ENCODE data around the gene SEMA4D.

The SEMA4D gene

GRCh38 chr9:89426384-89426961 lies 71.4 kb downstream of the SEMA4D start:
- Histone ChIP-seq H3K9ac (ENCODE audit: low read length) (no peak overlapping the region), H3K36me3 (ENCODE audit: insufficient read depth, low read length) (no peaks in the 10 kb centered on the region), H3K4me3 (ENCODE audit: low read depth, low read length, poor library complexity, severe bottlenecking) (no peak overlapping the region), H3K4me2 (ENCODE audit: low read length) (no peak overlapping the region), H3K9me3 (ENCODE audit: low read length) (no peaks in the 10 kb centered on the region), H3K9me2 (ENCODE audit: low read depth, low read length) (no peaks in the 10 kb centered on the region), H4K20me1 (ENCODE audit: insufficient read depth, low read length) (no peaks in the 10 kb centered on the region), H3K4me1 (ENCODE audit: insufficient read depth, low read length, severe bottlenecking) (no peaks in the 10 kb centered on the region), H3K27me3 (ENCODE audit: insufficient read depth, low read length) (no peaks in the 10 kb centered on the region; the same call in 1 of the 2 replicates), H3F3A (ENCODE audit: insufficient read depth, low read length) (no peaks in the 10 kb centered on the region), H3K79me2 (ENCODE audit: insufficient read depth, low read length) (no peaks in the 10 kb centered on the region), H2AFZ (ENCODE audit: low read length) (no peak overlapping the region), H3K27ac (ENCODE audit: low read depth, low read length, poor library complexity, severe bottlenecking) (no peak overlapping the region)
- no peak for TF ChIP-seq EZH2 (IDR thresholded peaks at IDR 0.05; ENCODE audit: borderline replicate concordance, low read length)
- TF ChIP-seq CTCF (IDR thresholded peaks at IDR 0.05; ENCODE audit: low read length): no peak

GRCh38 chr9:89425921-89426383 lies 72.0 kb downstream of the SEMA4D start:
- Histone ChIP-seq H3K79me2 (ENCODE audit: insufficient read depth, low read length) (no peaks in the 10 kb centered on the region), H3K36me3 (ENCODE audit: insufficient read depth, low read length) (no peaks in the 10 kb centered on the region), H3K27ac (ENCODE audit: low read depth, low read length, poor library complexity, severe bottlenecking) (no peak overlapping the region), H3K4me2 (ENCODE audit: low read length) (no peak overlapping the region), H2AFZ (ENCODE audit: low read length) (no peak overlapping the region), H3K9ac (ENCODE audit: low read length) (no peak overlapping the region), H3K4me1 (ENCODE audit: insufficient read depth, low read length, severe bottlenecking) (no peaks in the 10 kb centered on the region), H3K9me2 (ENCODE audit: low read depth, low read length) (no peaks in the 10 kb centered on the region), H3K9me3 (ENCODE audit: low read length) (no peaks in the 10 kb centered on the region), H3K27me3 (ENCODE audit: insufficient read depth, low read length) (no peaks in the 10 kb centered on the region; the same call in 1 of the 2 replicates), H4K20me1 (ENCODE audit: insufficient read depth, low read length) (no peaks in the 10 kb centered on the region), H3F3A (ENCODE audit: insufficient read depth, low read length) (no peaks in the 10 kb centered on the region), H3K4me3 (ENCODE audit: low read depth, low read length, poor library complexity, severe bottlenecking) (no peak overlapping the region)
- TF ChIP-seq EZH2 (IDR thresholded peaks at IDR 0.05; ENCODE audit: borderline replicate concordance, low read length) (no peak), CTCF (IDR thresholded peaks at IDR 0.05; ENCODE audit: low read length) (no peak)

- Histone ChIP-seq H3K9ac (ENCODE audit: low read length) (no peak overlapping the region), H3K36me3 (ENCODE audit: insufficient read depth, low read length) (no peaks in the 10 kb centered on the region), H3K4me3 (ENCODE audit: low read depth, low read length, poor library complexity, severe bottlenecking) (no peak overlapping the region), H3K27ac (ENCODE audit: low read depth, low read length, poor library complexity, severe bottlenecking) (no peak overlapping the region), H3K27me3 (ENCODE audit: insufficient read depth, low read length) (no peaks in the 10 kb centered on the region; the same call in 1 of the 2 replicates), H3K4me2 (ENCODE audit: low read length) (no peak overlapping the region), H4K20me1 (ENCODE audit: insufficient read depth, low read length) (no peaks in the 10 kb centered on the region), H3K79me2 (ENCODE audit: insufficient read depth, low read length) (no peaks in the 10 kb centered on the region), H3K9me2 (ENCODE audit: low read depth, low read length) (no peaks in the 10 kb centered on the region), H3K9me3 (ENCODE audit: low read length) (no peaks in the 10 kb centered on the region), H3K4me1 (ENCODE audit: insufficient read depth, low read length, severe bottlenecking) (no peaks in the 10 kb centered on the region), H3F3A (ENCODE audit: insufficient read depth, low read length) (no peaks in the 10 kb centered on the region), H2AFZ (ENCODE audit: low read length) (no peak overlapping the region)
- TF ChIP-seq CTCF (IDR thresholded peaks at IDR 0.05; ENCODE audit: low read length) (no peak), EZH2 (IDR thresholded peaks at IDR 0.05; ENCODE audit: borderline replicate concordance, low read length) (no peak)
Observed at GRCh38 chr9:89425024-89425805, 72.7 kb downstream of the SEMA4D start.

Data from OCI-LY1 (cell line).